ENCODE measurements around the gene CNTFR. TPM values are rescaled to one million over a fixed set of nuclear protein-coding genes. Genes with fewer than 3 reads are reported as not detected.
"Not testable (repeated sequence)": the region's sequence is repeated elsewhere in the genome, so short reads cannot be mapped to it uniquely, and the experiment has no call there.

Gene CNTFR
- total RNA-seq, 1 donor from 2014 or later: 7.8 TPM

- no peak for ATAC-seq (ENCODE audit: poor library complexity)
- intact Hi-C loops (cut with DNase I): no loop called here
- no peak for DNase-seq
These were observed 39.4 kb downstream of the CNTFR start for GRCh38 chr9:34550016-34550680.

GRCh38 chr9:34549407-34549732, 40.2 kb downstream of the CNTFR start:
- ATAC-seq (ENCODE audit: poor library complexity) (no peak), DNase-seq (no peak)
- intact Hi-C loops (cut with DNase I): loop anchor here (2.0 kb wide), 1 partner anchor 41 kb away; no protein-coding TSS in a partner anchor

- ATAC-seq (ENCODE audit: poor library complexity) (peak; percentile 95), DNase-seq (peak; percentile 86)
- intact Hi-C loops (cut with DNase I): loop anchor here (2.0 kb wide), 1 partner anchor 43 kb away; no protein-coding TSS in a partner anchor
These were observed 41.4 kb downstream of the CNTFR start for GRCh38 chr9:34547960-34548611.

- intact Hi-C loops (cut with DNase I): no loop called here
- peak; percentile 75 for DNase-seq
- peak; percentile 70 for ATAC-seq (ENCODE audit: poor library complexity)
These were observed 42.4 kb downstream of the CNTFR start for GRCh38 chr9:34546834-34547827.

GRCh38 chr9:34546102-34546833, 43.3 kb downstream of the CNTFR start:
- ATAC-seq (ENCODE audit: poor library complexity) (no peak), DNase-seq (no peak)
- intact Hi-C loops (cut with DNase I): no loop called here

GRCh38 chr9:34545497-34545896, 44.0 kb downstream of the CNTFR start:
- intact Hi-C loops (cut with DNase I): no loop called here
- ATAC-seq (ENCODE audit: poor library complexity): no peak
- no peak for DNase-seq

- ATAC-seq (ENCODE audit: poor library complexity) (no peak), DNase-seq (no peak)
- intact Hi-C loops (cut with DNase I): no loop called here
These were observed 45.5 kb downstream of the CNTFR start for GRCh38 chr9:34544035-34544434.

- ATAC-seq (ENCODE audit: poor library complexity) (no peak), DNase-seq (no peak)
- intact Hi-C loops (cut with DNase I): no loop called here
These were observed 48.0 kb downstream of the CNTFR start for GRCh38 chr9:34541540-34541939.

GRCh38 chr9:34540827-34541226, 48.7 kb downstream of the CNTFR start:
- no peak for ATAC-seq (ENCODE audit: poor library complexity)
- no peak for DNase-seq
- intact Hi-C loops (cut with DNase I): no loop called here

- intact Hi-C loops (cut with DNase I): no loop called here
- DNase-seq (no peak), ATAC-seq (ENCODE audit: poor library complexity) (no peak)
These were observed 52.8 kb downstream of the CNTFR start for GRCh38 chr9:34536685-34537084.

GRCh38 chr9:34532041-34532440, 57.5 kb downstream of the CNTFR start:
- intact Hi-C loops (cut with DNase I); ATAC-seq (ENCODE audit: poor library complexity); DNase-seq: not testable (repeated sequence)

GRCh38 chr9:34526026-34526425, 63.5 kb downstream of the CNTFR start:
- ATAC-seq (ENCODE audit: poor library complexity): no peak
- intact Hi-C loops (cut with DNase I): no loop called here
- DNase-seq: no peak

GRCh38 chr9:34524349-34524748, 65.2 kb downstream of the CNTFR start:
- ATAC-seq (ENCODE audit: poor library complexity) (no peak), DNase-seq (no peak)
- intact Hi-C loops (cut with DNase I): no loop called here

- DNase-seq: peak; percentile 93
- peak; percentile 99 for ATAC-seq (ENCODE audit: poor library complexity)
- intact Hi-C loops (cut with DNase I): no loop called here
These were observed 66.3 kb downstream of the CNTFR start, which contains the start of gene ENHO for GRCh38 chr9:34522971-34523797. Gene ENHO, minus strand, starts transcription at chr9:34522990. Its CDS starts 1,295 bp downstream, at chr9:34521695.

GRCh38 chr9:34522091-34522887, 67.2 kb downstream of the CNTFR start:
- intact Hi-C loops (cut with DNase I): no loop called here
- ATAC-seq (ENCODE audit: poor library complexity) (no peak), DNase-seq (no peak)

- intact Hi-C loops (cut with DNase I): no loop called here
- ATAC-seq (ENCODE audit: poor library complexity) (no peak), DNase-seq (no peak)
These were observed 68.0 kb downstream of the CNTFR start for GRCh38 chr9:34521406-34522045.

Data from Right ventricle myocardium superior (tissue), 1 donor.